HG03432 (cell line): ENCODE results near the gene ANKRD33.

Source experiments
- ATAC-seq: cut with Tn5 transposase; IDR thresholded peaks from one replicate; pipeline ENCODE4 v1.9.1; 2021; ENCODE audit warnings: mild to moderate bottlenecking, moderate library complexity; ENCODE audit not compliant: unreplicated experiment

The ANKRD33 gene, protein sequence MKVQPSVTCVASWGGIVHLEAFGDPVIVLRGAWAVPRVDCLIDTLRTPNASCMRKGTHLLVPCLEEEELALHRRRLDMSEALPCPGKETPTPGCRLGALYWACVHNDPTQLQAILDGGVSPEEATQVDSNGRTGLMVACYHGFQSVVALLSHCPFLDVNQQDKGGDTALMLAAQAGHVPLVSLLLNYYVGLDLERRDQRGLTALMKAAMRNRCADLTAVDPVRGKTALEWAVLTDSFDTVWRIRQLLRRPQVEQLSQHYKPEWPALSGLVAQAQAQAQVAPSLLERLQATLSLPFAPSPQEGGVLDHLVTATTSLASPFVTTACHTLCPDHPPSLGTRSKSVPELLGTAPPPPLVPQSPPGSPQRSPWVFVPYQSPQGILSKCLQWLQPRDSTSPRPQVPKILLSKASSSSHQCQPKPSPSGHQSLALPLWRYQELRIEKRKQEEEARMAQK

DNA sequence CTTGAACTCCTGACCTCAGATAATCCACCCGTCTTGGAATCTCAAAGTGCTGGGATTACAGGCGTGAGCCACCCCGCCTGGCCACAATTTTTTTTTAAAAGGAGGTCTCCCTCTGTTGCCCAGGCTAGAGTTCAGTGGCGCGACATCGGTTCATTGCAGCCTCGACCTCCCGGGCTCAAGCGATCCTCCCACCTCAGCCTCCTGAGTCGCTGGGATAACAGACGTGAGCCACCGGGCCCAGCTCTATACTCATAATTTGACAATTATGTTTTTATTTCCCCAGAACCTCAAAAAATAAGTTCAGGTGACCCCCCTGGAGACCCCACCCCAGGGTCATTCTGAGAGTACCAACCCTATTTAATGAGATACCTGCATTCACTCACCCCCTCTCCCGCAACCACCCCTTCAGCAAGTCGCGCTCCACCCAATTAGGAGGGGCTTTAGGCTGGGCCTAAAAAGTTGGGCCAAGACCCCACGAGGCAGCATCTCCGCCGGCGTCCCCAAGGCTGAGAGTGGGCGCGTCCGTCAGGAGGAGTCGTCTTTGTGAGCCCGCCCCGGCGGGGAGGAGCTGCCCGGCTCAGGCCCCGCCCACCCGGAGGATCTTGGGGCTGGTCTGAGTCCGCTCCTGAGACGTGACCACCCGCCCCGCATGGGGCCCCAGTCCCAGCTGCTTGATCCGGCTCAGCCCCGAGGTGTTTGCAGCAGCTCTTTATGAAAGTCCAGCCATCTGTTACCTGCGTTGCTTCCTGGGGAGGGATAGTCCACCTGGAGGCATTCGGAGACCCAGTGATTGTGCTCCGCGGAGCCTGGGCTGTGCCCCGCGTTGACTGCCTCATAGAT is at the start of gene ANKRD33:
Gene ANKRD33, plus strand, starts transcription at position 628 of the 840 bp plus-strand sequence. Its CDS starts 84 bp downstream, at position 712.
- no peak for ATAC-seq

DNA sequence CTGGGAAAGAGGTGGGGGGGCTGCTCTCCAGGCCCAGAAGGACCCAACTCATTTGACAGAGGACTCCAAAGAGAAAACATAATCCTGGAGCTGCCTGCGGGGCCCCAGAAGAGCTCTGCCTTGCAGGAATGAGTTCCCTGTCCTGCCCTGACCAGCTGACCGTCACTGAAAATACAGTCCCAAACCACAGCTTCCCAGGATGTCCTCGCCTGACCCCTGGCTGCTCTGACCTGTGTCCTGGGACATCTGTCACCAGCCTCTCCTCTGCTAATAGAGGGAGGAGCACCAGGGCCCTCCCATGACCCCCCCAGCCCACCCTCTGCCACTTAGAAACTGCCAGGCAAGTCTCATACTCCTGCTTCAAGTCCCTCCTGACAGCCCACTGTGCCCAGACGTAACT is 49.1 kb upstream of the ANKRD33 start:
- no peak for ATAC-seq

DNA sequence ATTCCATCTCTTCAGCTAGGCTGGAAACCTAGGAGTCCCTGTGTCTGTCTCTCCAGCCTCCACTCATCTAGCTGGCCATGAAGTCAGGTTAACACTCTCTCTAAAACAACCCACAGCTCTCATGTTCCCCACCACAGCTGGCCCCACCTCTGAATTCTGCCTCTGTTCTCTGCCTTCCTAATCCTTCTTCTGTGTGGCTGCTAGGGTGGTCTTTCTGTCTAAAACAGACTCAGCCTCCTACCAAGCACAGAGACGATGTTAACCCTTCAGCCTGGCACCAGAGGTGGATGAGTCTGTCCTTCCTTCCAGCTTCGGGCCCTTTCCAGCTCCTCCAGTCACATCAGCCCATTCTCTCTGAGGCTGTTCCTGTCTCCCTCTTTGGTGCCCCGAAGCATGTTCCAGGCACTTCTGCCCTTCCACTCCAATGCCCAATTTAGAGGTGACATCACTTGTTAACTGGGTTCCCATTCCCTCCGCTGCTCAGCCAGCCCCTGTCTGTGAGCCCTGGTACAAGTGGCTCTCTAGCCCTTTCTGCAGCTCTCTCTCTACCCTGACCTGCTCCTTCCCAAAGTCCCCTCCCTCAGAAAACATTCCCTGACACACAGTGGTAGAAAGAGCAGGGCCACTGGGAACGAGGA is 48.5 kb upstream of the ANKRD33 start:
- no peak for ATAC-seq

DNA sequence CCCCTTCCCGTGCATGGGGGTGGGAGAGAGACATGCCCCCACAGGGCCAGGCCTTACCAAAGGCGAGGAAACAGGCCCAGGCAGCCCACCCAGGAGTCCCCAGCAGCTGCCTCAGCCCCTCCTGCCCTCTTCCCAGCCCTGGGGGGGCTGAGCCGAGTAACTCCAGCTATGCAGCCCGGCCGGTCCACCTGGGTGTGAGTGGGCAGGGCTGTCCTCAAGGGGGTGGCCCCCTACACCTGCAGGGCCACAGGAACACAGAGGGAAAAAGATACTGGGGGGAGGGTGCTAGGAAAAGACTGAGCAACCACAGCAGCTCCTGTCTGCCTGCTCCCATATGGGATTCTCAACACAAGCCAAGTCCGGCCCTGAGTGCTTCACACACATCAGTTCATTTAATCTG is 46.9 kb upstream of the ANKRD33 start:
- no peak for ATAC-seq

DNA sequence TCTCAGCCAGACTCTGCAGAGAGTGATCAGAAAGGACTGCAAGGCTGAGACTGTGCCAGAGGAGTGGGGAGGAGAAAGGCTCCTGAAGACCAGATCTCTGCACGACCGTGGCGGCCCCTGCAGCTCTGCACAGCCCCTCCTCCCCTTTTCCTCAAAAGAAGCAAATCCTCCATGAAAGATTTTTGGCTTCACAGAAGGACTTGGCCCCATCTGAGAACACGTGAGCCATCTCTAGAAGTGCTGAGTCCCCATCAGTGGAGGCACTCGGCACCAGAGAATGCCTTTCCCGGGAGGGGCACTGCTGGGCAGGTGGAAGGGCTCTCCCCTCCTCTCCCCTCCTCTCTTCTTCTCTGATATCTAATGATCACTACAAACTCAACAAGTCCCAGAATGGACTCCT is 46.2 kb upstream of the ANKRD33 start:
- ATAC-seq = no peak

DNA sequence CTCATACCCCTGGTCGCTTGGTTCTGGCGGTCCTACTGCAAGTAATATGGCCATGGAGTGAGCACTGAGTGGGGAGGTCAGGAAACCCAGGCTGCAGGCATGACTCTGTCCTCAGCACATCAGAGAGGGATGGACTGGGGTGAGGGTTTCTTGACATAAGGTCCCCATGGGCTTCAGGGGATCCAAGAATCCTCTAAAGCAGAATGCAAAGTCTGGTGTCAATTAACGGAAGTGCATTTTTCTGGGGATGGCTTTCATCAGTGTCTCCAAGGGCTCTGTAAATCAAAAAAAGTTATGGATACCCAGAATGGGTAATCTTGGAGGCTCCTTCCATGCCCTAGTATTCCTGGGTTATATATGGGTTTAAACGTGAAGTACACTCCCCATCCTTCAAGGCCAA is 43.0 kb upstream of the ANKRD33 start:
- no peak for ATAC-seq

DNA sequence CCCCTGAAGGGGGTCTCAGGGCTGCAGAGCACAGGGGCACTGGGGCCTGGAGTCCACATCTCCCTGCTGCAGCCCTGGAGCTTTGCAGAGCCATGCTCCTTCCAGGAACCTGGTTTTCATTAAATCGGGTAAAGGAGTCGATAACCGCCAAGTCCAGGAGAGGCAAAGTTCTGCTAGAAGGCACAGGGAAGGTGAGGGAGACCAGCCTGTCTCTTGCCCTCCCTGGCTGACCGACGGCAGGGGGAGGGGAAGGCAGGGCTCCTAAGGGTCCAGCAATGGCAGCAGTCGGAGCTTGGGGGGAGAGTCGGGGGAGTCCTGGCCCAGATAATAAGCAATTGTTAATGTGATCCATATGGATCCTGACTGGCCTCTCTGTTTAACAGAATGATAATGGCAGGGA is 42.4 kb upstream of the ANKRD33 start:
- ATAC-seq = no peak

DNA sequence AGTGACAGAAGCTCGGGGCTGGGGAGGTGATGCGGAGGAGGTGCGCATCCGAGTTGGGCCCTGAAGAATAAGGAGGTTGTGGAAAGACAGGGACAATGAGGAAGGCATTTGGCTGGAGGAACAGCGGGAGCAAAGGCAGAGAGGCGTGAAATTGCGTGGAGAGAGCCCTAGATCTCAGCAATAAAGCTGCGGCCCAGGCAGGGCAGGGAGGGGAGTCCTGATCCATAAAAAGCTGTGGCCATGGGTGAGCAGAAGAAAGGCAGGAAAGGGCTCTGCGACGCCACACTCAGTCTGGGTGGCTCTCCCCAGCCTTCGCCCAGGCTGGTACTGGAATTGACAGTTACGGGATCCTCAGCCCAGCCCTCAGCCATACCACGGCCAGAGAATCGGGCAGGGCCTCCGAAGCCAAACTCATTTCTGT is 41.6 kb upstream of the ANKRD33 start:
- ATAC-seq = no peak

DNA sequence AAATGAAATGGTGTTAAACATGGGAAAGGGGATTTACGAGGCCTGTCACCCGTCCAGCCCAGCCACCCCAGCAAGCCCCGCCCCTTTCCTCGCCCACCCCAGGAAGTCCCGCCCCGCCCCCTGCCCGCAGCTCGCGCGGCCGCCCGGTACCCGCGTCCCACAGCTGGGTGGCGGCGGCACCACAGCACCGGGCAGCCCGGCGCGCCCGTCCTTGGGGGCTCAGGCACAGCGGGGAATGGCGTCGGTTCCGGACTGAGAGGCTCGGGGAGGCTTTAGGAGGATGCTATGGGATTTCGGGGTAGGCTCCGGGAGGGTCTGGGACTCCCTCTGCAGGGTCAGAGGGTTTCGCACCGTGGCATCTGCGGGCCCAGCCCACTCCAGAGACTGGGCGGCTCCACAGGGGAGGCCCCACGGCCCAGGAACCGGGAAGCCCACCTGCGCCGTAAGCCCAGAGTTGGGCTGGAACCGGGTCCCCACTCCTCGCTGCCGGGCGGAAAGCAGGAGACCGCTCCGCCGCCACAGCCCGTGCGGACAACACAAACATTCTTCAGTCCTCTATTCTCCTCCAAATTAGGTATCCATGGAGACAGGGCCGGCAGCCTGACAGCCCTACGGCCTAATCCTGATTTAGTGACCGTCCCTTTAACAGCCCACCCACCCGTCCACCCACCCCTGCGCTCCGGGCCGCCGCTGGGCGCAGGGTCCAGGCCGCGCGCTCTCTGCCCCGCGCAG is 40.8 kb upstream of the ANKRD33 start:
- ATAC-seq = no peak

DNA sequence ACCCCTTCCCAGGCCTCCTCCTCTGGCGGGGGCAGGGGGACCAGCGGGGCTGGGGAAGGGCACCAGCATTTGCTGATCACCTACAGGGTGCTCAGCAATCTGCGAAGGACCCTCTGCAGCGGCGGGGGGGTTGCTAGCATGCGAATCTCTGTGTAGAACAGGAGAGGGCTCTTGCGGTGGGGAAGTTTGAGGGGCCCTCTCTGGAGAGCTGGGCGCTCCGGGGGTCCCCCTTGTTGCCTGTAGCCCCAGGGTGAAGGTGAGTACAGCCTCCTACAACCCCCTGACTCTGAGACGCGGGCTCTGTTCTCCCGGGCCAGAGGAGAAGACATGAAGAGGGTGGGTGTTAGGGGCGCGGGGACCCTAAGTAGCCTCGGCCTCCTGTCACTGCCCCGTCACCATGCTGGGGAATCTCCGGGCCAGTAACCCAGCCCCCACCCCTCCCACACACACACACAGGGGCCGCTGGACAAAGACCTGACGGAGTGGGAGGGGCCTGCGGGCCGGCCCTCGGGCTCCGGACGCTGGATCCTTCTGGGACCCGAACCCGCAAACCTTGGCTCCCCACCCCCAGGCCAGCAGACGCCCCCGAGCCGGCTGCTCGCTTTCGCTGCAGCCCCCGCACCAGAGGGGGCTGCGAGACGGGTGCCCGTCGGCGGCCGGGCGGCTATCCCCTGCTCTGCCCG is 40.1 kb upstream of the ANKRD33 start:
- ATAC-seq = no peak

DNA sequence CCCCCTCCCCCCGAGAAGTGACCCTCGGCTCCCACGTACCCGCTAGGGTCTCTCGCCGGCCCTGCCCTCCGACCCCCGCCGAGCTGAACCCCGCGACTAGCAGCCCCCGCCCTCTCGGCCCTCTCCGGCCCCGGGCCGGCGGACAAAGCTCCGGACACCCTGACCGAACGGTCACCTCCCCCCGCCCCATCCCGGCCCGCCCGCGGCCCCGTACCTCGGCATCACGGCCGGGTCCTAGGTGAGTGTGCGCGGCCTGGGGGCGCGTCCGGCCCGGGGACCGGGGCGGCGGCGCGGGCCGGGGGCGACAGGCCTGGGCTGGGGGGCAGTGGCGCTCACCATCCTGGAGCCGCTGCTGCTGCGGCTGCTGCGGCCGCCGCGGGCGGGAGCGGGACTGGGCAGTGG is 39.6 kb upstream of the ANKRD33 start, which contains the start of gene FIGNL2:
Gene FIGNL2, minus strand, starts transcription at position 393 of the 402 bp plus-strand sequence. CDS start 26,305 bp downstream, outside the sequence.
- no peak for ATAC-seq

DNA sequence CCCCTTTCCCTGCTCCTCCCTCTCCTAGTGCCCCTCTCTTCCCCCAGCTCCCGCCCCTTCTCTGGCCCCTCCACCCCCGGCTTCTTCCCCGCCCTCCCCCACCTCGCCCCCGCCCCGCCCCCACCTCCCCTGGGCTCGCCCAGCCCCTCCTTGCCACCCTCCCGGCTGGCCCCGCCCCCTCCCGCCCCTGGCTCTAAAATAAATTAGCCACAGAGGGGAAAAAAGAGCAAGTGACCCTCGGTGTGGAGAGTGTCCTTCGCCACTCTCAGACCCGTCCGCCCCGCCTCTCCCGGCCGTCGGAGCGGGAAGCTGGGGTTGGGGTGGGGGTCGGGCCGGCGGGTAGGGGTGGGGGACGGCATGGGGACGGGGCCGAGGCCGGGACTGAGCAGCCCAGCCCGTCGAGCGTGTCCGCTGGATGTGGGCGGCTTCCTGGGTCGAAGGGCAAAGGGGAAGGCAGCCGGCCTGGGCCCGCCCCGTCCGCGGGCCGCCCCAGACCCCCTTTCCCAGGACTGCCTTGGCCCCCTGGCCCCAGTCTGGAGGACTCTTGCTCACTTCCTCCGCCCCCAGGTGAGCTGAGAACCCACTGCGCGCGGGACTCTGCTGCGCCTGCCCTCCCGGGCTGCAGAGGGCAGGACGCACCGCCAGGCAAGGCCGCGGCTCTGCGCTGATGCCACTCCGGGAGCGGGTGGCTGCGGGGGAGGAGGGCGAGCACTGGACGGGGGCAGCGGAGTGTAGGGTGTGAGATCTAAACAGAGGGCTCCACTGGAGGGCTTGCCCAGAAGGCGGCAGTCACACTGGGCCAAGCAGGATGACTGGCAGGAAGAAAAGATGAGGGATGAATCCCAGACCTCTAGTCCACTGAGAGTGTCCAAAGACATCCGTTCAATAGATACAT is 38.8 kb upstream of the ANKRD33 start:
- ATAC-seq = no peak

DNA sequence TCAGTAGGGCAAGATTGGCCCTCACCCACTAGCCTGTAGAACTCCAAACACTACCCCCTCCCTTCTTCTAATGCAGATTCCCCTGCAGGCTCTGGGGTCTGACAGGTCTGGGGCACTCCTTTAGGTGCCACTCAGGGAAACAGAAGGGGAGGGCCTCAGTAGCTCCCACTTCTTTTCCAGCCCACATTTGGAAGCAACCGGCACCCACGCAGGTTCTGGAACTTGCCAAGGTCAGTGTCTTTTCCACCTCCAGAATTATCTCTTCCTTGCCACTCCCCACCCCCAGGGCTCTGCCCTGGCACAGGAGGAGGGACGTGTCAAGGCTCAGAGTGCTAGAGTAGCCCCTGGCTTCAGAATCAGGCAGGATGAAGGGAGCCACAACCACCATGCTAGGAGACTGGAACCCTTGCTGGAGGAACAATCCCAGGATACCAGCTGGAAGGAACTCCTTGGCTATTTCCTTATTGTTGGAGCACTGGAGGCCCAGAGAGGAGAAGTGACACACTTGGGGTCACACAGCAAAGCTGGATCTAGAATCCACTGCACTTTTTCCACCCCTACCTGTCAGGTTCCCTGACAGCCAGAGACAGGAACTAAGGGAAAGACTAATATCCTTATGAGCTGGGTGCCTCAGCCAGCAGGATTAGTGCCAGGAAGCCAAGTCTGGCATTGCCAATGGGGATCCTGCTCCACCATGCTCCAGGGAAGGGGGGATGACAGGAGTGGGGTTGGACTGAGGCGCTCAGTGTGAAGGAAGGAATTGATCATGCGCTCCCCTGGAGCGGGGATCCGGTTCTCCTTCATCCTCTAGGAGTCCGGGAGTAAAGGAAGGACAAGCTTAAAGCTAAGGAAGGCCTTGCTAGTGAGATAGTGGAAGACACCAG is 37.6 kb upstream of the ANKRD33 start:
- no peak for ATAC-seq

DNA sequence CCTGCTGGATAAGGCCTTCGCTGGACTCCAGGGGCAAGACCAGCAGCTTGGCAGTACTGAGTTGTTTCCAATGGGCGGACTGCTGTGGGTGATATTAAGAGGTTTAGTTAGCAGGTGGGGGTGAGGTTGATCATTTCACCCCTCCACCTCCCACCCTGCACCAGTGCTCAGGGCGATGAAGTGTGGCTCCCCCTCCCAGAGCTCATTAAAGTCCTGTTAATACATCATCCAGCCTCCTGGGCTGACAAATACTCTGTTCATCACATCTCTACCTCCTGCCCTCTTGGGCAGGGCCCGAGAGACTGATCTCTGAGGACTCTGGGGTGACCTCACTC is 37.0 kb upstream of the ANKRD33 start:
- no peak for ATAC-seq

DNA sequence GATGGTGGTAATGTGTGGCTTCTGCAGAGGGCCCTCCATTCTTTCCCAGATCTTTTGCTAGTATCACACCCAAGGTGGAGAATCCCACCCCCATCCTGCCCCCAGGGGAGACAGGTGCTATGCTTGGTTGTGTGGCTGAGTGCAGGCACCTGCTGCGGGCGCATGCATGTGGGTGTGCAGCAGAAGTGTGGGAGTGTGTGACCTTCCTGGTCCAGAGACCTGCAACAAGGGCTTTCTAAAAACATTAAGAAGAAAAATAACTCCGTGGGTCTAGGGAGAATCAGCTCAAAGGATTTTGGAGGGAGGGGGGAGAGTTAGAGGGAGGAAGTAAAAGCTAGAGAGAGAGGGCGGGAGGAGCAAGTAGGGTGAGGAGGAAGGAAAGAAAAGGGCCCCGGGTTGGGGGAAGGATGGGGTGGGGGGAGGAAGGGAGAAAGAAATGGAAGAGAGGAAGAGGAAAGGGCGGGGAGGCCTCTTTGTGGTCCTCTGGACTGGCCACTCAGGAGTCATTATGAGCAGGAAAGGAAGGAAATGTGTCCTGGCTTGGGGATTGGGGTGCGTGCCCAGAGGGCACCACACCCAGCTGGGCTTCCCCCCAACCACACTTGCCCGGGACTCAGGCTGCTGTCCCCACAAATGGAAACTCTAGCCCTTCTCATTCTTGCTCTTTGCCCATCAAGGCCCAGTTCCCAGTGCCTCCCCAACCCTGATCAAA is 36.3 kb upstream of the ANKRD33 start:
- ATAC-seq = no peak

DNA sequence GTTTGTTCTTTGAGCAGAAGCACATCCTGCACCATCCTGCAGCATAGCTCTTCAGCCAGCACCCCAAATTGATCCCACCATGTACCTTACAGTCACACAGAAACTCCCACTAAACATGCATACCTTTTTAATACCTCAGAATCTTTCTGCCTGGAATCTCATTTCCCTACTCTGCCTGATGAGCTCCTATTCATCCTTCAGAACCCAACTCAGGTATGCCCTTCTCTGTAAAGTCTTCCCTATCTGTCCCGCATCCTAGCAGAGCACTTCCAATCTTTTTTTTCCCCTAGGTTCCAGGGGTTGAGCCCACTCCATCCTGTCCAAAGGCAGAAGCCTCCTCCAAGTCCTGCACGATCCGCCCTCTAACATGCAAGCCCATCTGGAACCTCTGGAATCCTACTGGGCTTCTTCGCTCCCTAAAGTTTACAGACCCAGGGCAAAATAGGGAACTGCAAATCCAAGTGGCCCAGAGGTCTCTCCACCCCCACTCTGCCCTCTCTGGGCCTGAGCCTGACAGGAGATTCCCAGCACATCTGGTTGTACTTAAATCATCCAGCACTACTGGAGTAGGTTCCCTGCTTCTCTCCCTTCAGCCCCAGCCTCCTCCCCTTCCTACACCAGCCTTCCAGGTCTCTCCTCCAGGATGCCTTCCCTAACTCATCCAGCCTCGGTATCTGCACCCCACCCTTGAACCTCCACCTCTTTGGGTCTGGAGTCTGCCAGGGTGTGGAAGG is 35.3 kb upstream of the ANKRD33 start:
- ATAC-seq = no peak
